HTR-8/SVneo (cell line): ENCODE data around the gene NFATC4.
A peak's percentile ranks its signal among the peaks of the same experiment; 100 is the strongest.
"Not testable (repeated sequence)": the region's sequence is repeated elsewhere in the genome, so short reads cannot be mapped to it uniquely, and the experiment has no call there.

Source experiments
- DNase-seq: peaks from one replicate; pipeline ENCODE4 v3.0.0; 2011; ENCODE audit warnings: low spot score, mixed read lengths; ENCODE audit not compliant: insufficient read length
- FAIRE-seq: peaks from 2 replicates; lab custom pipeline; 2011; peaks lifted over from hg19 to GRCh38; lab: Jason Lieb, UNC

NFATC4 gene

GRCh38 chr14:24367514-24368211 lies at the start of gene NFATC4:
NFATC4 (plus strand) TSS chr14:24368184; CDS start chr14:24368341, 157 bp downstream.
- DNase-seq (peak; percentile 74), FAIRE-seq (no peak)

- FAIRE-seq (no peak), DNase-seq (no peak)
Measured at GRCh38 chr14:24321212-24321975, 46.6 kb upstream of the NFATC4 start.

- FAIRE-seq (no peak), DNase-seq (no peak)
Measured at GRCh38 chr14:24322672-24323071, 45.3 kb upstream of the NFATC4 start.

GRCh38 chr14:24323341-24323740 lies 44.6 kb upstream of the NFATC4 start:
- no peak for FAIRE-seq
- DNase-seq: no peak

DNA sequence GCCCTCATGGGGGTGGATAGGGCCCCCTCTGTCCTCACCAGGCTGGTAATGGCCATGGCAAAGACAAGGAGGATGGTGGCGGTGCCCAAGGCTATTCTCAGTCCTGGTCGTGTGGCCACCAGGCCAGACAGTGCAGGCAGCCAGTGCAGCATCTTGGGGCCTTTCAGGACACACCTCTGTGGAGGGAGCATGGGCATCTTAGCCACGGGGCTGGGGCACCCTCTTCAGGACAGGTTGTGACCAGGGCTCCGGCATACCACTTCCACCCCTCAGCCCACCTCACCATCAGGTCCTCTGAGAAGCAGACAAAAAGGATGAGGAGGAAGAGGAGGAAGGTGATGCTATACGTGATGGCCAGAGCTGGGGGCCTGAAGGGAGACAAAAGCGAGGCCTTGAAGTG lies 44.0 kb upstream of the NFATC4 start:
- DNase-seq: no peak
- no peak for FAIRE-seq

GRCh38 chr14:24325041-24325530 lies 42.9 kb upstream of the NFATC4 start:
- no peak for FAIRE-seq
- no peak for DNase-seq

GRCh38 chr14:24325963-24326362 lies 42.0 kb upstream of the NFATC4 start:
- no peak for DNase-seq
- FAIRE-seq: no peak

GRCh38 chr14:24327303-24327702 lies 40.7 kb upstream of the NFATC4 start:
- FAIRE-seq (no peak), DNase-seq (no peak)

- FAIRE-seq, DNase-seq: not testable (repeated sequence)
Measured at GRCh38 chr14:24327914-24328313, 40.1 kb upstream of the NFATC4 start.

DNA sequence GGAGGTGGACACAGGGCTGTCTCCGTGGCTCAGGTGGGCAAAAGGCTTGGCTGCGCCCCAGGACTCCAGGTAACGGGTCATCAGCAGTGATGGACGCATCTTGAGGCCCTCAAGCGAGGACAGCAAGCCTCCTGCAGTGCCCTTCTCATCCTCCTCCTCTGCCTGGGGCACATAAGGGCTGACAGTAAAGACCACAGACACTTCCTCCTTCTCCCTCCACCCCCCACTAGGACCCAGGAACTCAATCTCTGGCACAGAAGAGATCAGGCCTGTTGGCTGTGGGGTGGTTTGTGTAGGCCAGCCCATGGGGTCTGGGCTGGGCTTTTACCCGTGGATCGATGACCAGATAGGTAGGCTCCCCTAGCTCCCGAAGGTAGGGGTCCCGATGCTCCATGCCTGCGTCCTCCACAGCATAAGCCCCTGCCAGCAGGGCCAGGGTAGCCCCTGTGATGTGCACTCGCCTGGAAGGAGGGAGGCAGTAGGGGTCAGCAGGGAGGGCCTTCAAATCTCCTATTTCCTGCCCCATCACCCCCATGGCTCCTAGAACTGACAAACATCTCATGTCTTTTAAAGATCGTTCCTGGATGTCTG lies 38.8 kb upstream of the NFATC4 start:
- no peak for FAIRE-seq
- no peak for DNase-seq

GRCh38 chr14:24329736-24330135 lies 38.2 kb upstream of the NFATC4 start:
- DNase-seq (no peak), FAIRE-seq (no peak)

GRCh38 chr14:24330973-24331674 lies 36.9 kb upstream of the NFATC4 start:
- FAIRE-seq (no peak), DNase-seq (no peak)

DNA sequence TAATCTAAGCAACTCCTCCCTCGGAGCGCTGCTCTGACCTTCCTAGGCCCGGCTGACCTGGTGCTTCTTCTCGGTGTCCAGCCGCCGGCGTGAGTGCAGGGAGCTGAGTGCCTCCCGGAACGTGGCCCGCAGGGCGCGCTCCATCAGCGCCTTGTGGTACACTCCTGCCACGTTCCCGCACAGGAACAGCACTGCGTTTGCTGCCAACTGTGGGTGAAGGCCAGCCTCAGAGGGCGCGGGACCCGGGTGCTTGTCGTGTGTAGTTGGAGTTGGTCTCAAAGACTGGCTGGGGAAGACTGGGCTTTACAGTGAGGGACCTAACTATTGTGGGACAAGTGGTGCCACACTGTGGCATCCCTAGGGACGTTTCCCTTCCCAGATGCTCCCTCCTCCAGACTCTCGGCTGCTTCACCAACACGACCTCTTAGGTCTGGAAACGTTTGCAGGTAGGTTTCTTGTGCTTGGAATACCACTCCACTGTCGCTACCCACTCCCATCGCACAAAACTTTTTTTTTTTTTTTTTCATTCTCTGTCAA lies 36.2 kb upstream of the NFATC4 start:
- DNase-seq: no peak

GRCh38 chr14:24332268-24332993 lies 35.6 kb upstream of the NFATC4 start:
- FAIRE-seq (no peak), DNase-seq (peak; percentile 51)

More for the DNA sequence above, 36.2 kb upstream of the NFATC4 start:
- no peak for FAIRE-seq

DNA sequence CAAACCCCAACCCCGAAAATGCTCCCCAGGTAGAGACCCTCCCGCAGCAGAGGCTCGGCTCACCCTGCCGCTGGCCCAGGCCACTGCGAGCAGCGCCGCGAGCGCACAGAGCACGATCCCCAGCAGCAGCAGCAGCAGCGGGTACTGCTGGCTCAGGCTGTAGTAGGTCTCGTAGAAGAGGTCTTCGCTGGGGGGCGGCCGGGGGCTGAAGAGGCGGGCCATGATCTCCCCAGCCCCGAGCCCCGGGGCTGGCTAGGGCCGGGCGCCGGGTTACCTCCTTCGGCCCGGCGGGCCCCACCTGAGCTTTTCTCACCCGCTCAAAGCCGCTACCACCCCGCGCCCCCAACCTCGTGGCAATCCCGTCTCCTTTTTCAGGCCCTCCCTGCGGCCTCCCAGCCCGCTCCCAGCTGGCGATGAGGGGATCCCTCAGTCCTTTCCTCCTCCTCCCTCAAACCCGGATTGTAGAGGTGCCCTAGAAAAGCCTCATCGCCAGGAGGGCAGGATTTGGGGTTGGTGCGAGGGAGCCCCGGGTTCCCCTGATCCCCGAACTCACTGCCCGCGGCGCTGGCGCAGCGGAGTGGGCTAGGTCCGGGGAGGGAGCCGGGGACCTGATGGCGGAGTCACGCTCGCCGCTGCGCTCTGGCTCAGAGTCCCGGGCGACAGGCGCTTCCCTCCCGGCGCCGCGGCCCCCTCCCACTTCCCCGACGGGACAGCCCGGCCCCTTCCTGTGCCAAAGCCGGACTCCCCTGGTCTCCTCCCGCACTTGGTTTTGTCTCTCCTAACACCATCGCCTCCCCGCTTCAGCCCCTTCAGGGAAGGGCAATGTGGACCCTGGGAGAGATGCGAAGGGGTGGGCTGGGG lies 33.3 kb upstream of the NFATC4 start, which contains the start of gene ADCY4:
Gene ADCY4 (minus strand): TSS at position 641 of the 861 bp plus-strand sequence. CDS start 419 bp downstream, at position 222.
- FAIRE-seq (no peak), DNase-seq (no peak)

- FAIRE-seq: no peak
Measured at GRCh38 chr14:24335461-24336171, 32.4 kb upstream of the NFATC4 start.

DNA sequence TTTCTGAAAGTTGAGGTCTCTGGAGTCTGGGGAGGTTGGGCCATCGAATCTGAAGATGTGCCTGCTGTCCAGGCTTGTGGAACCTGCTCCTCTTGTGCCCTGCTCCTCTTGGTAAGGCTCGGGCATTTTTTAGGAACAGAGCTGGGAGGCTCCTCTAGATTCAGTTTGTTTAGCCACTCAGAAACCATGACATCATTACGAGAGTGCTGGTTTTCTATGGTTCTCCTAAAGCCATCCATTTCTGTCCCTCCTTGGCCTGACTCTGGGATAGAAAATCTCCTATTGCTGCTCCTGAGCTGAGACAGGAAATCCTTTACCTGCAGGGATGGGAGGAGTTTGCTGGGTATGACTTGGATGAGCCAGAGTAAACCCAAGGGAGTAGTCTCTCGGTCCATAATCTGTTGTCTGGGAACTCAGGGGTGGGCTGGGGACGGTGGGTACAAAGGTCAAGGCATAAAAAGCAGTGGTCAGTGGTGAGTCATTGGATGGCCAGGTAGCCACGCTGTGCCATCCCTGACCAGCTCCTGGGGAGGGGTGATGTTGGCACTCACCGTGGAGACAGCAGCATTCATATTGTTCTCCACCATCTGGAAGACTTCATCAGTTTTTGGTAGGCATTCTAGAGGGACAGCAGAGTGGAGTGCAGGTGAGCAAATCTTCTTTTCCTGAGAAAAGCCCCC lies 30.7 kb upstream of the NFATC4 start:
- no peak for DNase-seq
- no peak for FAIRE-seq

More at GRCh38 chr14:24335461-24336171, 32.4 kb upstream of the NFATC4 start:
- DNase-seq: peak; percentile 19
